Measurements from ENCODE around the gene MED12L.

- TF ChIP-seq, protein P1, sequence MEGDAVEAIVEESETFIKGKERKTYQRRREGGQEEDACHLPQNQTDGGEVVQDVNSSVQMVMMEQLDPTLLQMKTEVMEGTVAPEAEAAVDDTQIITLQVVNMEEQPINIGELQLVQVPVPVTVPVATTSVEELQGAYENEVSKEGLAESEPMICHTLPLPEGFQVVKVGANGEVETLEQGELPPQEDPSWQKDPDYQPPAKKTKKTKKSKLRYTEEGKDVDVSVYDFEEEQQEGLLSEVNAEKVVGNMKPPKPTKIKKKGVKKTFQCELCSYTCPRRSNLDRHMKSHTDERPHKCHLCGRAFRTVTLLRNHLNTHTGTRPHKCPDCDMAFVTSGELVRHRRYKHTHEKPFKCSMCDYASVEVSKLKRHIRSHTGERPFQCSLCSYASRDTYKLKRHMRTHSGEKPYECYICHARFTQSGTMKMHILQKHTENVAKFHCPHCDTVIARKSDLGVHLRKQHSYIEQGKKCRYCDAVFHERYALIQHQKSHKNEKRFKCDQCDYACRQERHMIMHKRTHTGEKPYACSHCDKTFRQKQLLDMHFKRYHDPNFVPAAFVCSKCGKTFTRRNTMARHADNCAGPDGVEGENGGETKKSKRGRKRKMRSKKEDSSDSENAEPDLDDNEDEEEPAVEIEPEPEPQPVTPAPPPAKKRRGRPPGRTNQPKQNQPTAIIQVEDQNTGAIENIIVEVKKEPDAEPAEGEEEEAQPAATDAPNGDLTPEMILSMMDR (IDR thresholded peaks at IDR 0.05; ENCODE audit: poor library complexity) = no peak
- TF ChIP-seq EZH2 (IDR thresholded peaks at IDR 0.05; ENCODE audit: borderline replicate concordance) (no peak), EZH2phosphoT487 (IDR thresholded peaks at IDR 0.05; ENCODE audit: low read depth, severe bottlenecking, unreplicated experiment) (no peak)
Observed at GRCh38 chr3:151037746-151038477, 47.6 kb upstream of the MED12L start.
